HG02610 (cell line): Measurements from ENCODE around the gene INPP4B.

Source experiments
- ATAC-seq: cut with Tn5 transposase; IDR thresholded peaks from one replicate; pipeline ENCODE4 v1.9.1; 2021; ENCODE audit warnings: mild to moderate bottlenecking, moderate library complexity; ENCODE audit not compliant: unreplicated experiment

The INPP4B gene

DNA sequence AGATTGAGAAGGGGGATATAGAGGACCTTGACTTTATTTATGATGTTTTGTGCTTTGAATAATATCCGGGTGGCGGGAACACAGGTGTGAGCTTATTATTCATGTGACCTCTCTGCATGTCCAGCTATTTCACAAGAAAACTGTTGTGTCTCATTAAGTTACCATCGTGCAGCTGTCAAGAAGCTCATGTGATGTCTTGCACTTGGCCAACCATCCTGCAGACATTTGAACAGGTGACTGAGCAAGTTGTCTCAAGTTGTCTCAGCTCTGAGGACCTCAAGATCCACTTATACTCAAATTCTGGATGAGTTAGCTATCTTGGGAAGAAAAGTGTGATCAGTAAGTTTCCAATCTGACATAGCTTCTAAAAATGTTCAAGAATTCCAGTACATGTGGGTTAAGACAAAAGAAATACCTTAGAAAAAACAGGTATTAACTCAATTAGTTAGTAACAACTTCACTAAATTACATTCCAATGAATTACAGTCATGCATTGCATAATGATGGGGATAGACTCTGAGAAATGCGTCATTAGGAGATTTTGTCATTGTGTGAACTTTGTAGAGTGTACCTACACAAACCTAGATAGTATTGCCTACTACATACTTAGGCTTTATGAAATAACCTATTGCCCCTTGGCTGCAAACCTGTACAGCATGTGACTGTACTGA is 462.2 kb downstream of the INPP4B start:
- no peak for ATAC-seq

GRCh38 chr4:142383354-142383753 is 462.7 kb downstream of the INPP4B start:
- ATAC-seq, result no peak

GRCh38 chr4:142380052-142380602 is 466.0 kb downstream of the INPP4B start:
- no peak for ATAC-seq

- ATAC-seq, result no peak
Measured at GRCh38 chr4:142379277-142380051, 466.6 kb downstream of the INPP4B start.

DNA sequence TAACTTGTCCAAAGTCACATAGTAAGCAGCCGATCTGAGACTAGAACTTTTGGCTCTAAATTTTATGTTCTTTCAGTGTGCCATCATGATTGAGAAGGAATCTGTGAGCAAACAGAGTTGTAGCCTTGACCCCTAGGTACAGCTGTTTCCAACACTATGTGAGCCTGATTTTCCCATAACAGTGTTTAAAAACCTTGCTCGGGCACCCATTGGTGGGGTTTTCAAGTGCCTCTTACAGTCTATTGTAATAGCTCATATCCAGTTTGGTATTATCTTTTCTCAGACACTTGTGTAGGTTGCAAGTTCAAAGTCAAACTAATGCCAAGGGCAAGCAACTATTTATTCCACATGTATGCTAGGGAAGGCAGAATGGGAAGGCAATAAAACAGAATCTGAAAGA is 467.9 kb downstream of the INPP4B start:
- ATAC-seq, result no peak

DNA sequence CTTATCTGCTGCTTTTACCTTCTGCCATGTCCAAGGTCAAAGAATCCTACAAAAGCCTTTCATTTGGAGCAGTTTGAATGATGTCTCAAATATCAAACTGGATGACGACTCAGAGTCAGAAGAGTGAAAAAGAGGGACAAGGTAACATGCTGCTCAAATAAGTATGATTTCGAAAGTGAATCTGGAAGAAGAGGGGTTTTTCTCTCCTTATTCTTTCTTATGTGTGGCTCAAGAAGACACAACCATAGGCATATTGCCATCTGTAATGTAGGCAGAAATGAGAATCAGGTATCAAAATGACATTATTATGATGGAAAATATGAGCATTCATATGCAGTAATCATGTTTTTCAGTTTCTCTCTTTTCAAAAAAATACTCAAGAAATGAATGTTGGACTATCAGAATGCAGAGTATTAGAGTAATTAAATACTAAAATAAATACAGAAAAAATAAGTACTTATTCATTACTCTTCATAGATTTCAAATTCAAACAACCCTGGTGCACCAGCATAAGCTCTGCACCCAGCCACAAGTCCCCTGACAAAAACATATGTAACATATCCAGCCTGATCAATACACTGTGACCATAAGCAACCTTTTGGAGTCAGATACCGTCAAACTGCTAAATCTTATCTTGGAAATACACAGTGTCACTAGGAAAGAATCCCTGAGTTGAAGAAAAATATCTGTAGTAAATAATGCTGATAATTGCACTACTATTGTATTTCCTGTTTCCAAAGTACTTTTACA is 468.6 kb downstream of the INPP4B start:
- peak; percentile 72 for ATAC-seq

DNA sequence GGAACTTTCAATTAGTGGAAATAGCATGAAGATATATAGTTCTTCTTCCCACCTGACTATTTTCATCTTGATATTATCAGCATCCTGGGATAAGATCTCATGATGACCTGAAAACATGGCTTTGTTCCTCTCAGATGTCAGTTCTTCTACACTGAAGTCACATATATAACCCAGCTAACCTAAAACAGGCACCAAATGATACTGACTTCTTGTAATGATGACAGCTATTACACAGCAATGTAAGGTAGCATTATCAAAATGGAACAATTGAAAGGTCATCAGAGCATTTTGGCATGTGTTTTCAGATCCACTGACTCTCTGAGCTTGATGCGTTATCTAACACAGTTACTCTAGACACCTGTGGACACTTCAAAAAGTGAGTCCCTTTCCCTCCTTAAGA is 469.9 kb downstream of the INPP4B start:
- ATAC-seq, result no peak

DNA sequence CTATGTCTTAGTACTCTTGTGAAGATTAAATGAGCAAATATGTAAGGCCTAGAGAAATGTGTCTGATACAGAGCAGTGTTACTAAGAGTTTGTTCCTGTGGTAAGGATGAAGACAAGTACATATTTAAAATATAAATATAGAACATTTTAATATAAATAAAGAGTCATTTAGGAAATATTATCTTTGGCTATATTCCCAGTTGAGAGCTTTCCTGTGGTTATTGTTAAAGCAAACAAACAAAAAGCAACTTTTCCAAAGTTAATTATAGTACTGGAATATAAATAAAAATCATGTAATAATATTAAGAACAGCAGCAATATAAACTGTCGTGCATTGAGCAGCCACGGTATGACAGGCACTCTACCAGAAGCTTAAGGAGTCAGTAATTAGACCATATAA is 472.5 kb downstream of the INPP4B start:
- no peak for ATAC-seq

- ATAC-seq, result no peak
Measured at GRCh38 chr4:142372530-142373260, 473.4 kb downstream of the INPP4B start.

- ATAC-seq, result no peak
Measured at GRCh38 chr4:142369141-142369540, 477.0 kb downstream of the INPP4B start.

DNA sequence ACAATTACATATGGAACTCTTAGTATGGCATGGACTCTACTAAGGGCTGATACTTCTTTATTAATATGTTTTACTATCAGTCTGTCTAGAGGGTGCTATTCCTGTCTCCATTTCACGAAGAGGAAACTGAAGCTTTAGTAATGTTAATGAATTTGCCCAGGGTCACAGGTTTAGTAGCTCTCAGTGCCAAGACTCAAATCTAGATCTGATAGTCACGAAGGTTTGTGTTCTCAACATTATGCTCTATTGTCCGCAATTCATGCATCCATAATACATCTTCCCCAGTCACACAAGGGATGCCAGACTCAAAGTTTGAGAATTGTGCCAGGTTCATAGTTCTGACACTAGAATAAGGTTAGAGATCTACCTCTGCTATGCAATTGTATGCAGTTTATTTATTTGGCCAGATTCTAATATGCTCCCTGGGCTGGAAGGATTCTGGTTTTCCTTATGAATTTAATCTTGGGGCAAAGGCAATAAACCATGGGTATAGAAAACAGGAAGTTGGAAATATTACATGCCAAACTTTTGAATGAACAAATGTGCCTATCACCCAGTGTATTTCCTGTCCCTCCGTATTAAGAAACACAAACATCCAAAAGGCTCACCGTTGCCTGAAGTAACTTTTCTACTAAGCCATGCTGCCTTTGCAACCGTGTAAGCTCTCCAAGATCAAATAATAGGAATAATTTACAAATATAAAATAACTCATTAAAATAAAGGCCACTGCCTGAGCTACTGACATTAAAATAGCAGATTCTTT is 478.5 kb downstream of the INPP4B start:
- ATAC-seq, result no peak

DNA sequence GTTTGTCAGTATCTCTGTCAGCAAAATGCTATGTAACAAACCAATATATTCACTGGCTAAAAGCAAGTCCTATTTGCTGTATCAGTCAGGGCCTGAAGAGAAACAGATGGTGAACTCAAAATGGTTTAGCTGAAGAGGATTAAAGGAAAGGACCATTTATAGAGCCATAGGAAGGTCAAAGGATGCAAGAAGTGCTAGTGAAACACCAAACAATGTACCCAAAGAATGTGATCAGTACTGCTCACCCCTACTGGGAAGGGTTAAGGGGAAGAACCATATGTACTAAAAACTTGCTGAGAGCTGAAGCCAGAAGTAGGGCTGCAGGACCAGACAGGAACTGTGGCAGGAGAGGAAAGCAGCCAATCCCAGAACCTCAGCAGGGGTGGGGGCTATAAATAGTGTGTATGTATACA is 479.3 kb downstream of the INPP4B start:
- no peak for ATAC-seq

GRCh38 chr4:142365391-142365790 is 480.7 kb downstream of the INPP4B start:
- ATAC-seq, result no peak

DNA sequence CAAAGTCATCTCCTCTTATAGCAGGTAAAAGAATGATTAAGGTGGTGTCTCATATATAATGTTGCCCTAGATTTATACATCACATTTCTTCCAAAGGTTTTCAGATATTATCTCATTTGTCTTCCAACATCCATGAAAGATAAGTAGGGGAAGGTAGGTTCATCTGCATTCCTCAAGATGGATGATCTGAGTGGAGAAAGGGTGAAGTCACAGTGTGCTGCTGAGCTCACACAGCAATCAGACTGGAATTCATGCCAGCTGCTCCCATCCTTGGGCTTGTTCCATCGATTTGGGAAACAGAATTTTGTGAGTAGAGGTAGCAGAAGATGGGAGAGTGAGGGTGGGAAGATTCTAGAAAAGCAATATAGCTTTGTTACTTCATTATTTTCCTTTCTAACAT is 482.4 kb downstream of the INPP4B start:
- ATAC-seq, result no peak

- no peak for ATAC-seq
Measured at GRCh38 chr4:142361981-142362380, 484.1 kb downstream of the INPP4B start.

DNA sequence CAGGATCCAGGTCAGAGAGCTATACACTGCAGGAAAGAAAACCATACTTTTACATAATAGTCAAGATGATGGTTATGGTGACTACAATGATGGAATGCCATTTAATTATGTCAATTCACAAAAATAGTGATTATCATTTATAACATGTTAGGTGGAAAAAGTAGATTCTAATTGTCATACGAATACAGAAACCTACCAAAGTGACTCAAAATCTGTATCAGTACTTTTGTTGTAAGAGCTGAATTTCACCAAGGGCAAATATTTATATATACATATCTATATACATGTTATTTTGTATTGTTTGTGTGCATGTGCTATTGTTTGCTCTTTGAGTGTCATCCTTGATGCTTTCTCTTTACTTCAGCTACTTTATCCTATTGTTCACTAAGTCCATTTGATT is 485.4 kb downstream of the INPP4B start:
- no peak for ATAC-seq

GRCh38 chr4:142358656-142359055 is 487.4 kb downstream of the INPP4B start:
- ATAC-seq, result no peak

- ATAC-seq, result no peak
Measured at GRCh38 chr4:142356801-142357200, 489.3 kb downstream of the INPP4B start.

- ATAC-seq, result no peak
Measured at GRCh38 chr4:142356118-142356759, 489.9 kb downstream of the INPP4B start.
